Measurements from ENCODE around the gene TTYH3. TPM values are rescaled to one million over a fixed set of nuclear protein-coding genes. Genes with fewer than 3 reads are reported as not detected.

TTYH3 gene
- total RNA-seq, 1 experiment from 2014 or later, result 178 TPM

DNA sequence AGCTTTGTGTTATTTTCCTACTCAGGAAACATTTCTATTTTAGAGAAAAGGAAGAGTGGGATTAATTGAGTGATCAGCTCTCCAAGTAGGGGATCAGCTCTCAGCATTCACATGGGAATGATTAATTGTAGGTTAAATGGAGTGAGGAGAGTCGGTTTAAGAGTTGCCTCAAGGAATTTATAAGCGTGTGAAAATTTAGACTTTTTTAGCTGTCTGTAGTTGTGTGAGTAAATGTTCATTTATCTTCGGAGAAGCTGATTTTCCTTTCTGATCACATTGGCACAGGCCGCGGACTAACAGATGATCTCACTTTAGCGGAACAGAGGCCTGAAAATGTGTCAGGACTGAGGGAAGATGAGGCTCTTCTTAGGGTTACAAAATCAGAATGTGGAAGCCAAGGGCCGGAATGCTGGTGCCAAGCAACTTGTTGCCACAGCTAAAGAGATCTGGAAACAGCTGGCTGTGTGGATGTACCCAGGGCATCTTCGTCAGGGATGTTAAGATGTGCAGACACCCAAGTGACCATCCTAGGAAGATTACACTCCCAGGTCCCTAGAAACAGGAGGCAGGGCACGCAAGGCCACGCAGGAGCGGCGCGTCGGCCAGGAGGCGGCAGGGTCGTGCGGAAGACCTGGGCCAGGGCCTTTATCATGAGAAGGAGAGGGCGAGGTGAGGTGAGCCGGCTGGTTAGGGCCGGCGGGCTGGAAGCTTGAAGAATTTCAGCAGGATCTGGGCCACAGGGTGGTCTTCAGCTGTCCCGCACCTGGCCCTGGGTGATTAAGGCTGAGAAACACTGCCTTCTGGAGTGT, 35.1 kb upstream of the TTYH3 start:
- CTCF ChIA-PET, result interaction anchor here (0.7 to 3.9 kb wide), 3 partner anchors 12 to 86 kb away, joined by 3 to 14 read pairs (median 4); no protein-coding TSS in a partner anchor
- ATAC-seq (no peak), DNase-seq (ENCODE audit: low spot score) (no peak)
- POLR2A ChIA-PET, result no interaction called here
- H3K4me3 Mint-ChIP-seq, result no peak overlapping the region
- no peaks in the 10 kb centered on the region for H3K27me3 Mint-ChIP-seq (ENCODE audit: low read depth)
- H3K9me3 Mint-ChIP-seq, result no peaks in the 10 kb centered on the region
- no peak for TF ChIP-seq ZNF423 (CRISPR knock-in tag; IDR thresholded peaks at IDR 0.05)
- TF ChIP-seq, protein P1, sequence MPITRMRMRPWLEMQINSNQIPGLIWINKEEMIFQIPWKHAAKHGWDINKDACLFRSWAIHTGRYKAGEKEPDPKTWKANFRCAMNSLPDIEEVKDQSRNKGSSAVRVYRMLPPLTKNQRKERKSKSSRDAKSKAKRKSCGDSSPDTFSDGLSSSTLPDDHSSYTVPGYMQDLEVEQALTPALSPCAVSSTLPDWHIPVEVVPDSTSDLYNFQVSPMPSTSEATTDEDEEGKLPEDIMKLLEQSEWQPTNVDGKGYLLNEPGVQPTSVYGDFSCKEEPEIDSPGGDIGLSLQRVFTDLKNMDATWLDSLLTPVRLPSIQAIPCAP (CRISPR knock-in tag; IDR thresholded peaks at IDR 0.05), result no peak
- TF ChIP-seq TCF7 (CRISPR knock-in tag; IDR thresholded peaks at IDR 0.05; ENCODE audit: low read depth), result no peak
- no peak for TF ChIP-seq GABPB1 (CRISPR knock-in tag; IDR thresholded peaks at IDR 0.05)
- TF ChIP-seq, protein P2, sequence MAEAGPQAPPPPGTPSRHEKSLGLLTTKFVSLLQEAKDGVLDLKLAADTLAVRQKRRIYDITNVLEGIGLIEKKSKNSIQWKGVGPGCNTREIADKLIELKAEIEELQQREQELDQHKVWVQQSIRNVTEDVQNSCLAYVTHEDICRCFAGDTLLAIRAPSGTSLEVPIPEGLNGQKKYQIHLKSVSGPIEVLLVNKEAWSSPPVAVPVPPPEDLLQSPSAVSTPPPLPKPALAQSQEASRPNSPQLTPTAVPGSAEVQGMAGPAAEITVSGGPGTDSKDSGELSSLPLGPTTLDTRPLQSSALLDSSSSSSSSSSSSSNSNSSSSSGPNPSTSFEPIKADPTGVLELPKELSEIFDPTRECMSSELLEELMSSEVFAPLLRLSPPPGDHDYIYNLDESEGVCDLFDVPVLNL (CRISPR knock-in tag; IDR thresholded peaks at IDR 0.05; ENCODE audit: borderline replicate concordance, low read depth), result no peak
- no peak for TF ChIP-seq ZNF138 (CRISPR knock-in tag; conservative IDR thresholded peaks at IDR 0.05)
- no peak for TF ChIP-seq JAZF1 (CRISPR knock-in tag; IDR thresholded peaks at IDR 0.05)
- TF ChIP-seq, protein P3, sequence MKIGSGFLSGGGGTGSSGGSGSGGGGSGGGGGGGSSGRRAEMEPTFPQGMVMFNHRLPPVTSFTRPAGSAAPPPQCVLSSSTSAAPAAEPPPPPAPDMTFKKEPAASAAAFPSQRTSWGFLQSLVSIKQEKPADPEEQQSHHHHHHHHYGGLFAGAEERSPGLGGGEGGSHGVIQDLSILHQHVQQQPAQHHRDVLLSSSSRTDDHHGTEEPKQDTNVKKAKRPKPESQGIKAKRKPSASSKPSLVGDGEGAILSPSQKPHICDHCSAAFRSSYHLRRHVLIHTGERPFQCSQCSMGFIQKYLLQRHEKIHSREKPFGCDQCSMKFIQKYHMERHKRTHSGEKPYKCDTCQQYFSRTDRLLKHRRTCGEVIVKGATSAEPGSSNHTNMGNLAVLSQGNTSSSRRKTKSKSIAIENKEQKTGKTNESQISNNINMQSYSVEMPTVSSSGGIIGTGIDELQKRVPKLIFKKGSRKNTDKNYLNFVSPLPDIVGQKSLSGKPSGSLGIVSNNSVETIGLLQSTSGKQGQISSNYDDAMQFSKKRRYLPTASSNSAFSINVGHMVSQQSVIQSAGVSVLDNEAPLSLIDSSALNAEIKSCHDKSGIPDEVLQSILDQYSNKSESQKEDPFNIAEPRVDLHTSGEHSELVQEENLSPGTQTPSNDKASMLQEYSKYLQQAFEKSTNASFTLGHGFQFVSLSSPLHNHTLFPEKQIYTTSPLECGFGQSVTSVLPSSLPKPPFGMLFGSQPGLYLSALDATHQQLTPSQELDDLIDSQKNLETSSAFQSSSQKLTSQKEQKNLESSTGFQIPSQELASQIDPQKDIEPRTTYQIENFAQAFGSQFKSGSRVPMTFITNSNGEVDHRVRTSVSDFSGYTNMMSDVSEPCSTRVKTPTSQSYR (CRISPR knock-in tag; IDR thresholded peaks at IDR 0.05), result no peak
- no peak for TF ChIP-seq NFE2L1 (CRISPR knock-in tag; IDR thresholded peaks at IDR 0.05)
- no peak for TF ChIP-seq ZNF263 (CRISPR knock-in tag; IDR thresholded peaks at IDR 0.05; ENCODE audit: low read depth)
- TF ChIP-seq, protein P4, sequence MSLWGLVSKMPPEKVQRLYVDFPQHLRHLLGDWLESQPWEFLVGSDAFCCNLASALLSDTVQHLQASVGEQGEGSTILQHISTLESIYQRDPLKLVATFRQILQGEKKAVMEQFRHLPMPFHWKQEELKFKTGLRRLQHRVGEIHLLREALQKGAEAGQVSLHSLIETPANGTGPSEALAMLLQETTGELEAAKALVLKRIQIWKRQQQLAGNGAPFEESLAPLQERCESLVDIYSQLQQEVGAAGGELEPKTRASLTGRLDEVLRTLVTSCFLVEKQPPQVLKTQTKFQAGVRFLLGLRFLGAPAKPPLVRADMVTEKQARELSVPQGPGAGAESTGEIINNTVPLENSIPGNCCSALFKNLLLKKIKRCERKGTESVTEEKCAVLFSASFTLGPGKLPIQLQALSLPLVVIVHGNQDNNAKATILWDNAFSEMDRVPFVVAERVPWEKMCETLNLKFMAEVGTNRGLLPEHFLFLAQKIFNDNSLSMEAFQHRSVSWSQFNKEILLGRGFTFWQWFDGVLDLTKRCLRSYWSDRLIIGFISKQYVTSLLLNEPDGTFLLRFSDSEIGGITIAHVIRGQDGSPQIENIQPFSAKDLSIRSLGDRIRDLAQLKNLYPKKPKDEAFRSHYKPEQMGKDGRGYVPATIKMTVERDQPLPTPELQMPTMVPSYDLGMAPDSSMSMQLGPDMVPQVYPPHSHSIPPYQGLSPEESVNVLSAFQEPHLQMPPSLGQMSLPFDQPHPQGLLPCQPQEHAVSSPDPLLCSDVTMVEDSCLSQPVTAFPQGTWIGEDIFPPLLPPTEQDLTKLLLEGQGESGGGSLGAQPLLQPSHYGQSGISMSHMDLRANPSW (CRISPR knock-in tag; conservative IDR thresholded peaks at IDR 0.05; ENCODE audit: low read depth), result no peak
- TF ChIP-seq SMAD4 (CRISPR knock-in tag; IDR thresholded peaks at IDR 0.05), result no peak
- no peak for TF ChIP-seq PRRX2 (CRISPR knock-in tag; IDR thresholded peaks at IDR 0.05)
- TF ChIP-seq HMGA2 (CRISPR knock-in tag; IDR thresholded peaks at IDR 0.05), result no peak
- no peak for TF ChIP-seq NFATC4 (CRISPR knock-in tag; IDR thresholded peaks at IDR 0.05)
- no peak for TF ChIP-seq ZBTB21 (CRISPR knock-in tag; IDR thresholded peaks at IDR 0.05; ENCODE audit: borderline replicate concordance)
- TF ChIP-seq, protein P5, sequence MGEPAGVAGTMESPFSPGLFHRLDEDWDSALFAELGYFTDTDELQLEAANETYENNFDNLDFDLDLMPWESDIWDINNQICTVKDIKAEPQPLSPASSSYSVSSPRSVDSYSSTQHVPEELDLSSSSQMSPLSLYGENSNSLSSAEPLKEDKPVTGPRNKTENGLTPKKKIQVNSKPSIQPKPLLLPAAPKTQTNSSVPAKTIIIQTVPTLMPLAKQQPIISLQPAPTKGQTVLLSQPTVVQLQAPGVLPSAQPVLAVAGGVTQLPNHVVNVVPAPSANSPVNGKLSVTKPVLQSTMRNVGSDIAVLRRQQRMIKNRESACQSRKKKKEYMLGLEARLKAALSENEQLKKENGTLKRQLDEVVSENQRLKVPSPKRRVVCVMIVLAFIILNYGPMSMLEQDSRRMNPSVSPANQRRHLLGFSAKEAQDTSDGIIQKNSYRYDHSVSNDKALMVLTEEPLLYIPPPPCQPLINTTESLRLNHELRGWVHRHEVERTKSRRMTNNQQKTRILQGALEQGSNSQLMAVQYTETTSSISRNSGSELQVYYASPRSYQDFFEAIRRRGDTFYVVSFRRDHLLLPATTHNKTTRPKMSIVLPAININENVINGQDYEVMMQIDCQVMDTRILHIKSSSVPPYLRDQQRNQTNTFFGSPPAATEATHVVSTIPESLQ (CRISPR knock-in tag; IDR thresholded peaks at IDR 0.05), result no peak
- TF ChIP-seq, protein P6, sequence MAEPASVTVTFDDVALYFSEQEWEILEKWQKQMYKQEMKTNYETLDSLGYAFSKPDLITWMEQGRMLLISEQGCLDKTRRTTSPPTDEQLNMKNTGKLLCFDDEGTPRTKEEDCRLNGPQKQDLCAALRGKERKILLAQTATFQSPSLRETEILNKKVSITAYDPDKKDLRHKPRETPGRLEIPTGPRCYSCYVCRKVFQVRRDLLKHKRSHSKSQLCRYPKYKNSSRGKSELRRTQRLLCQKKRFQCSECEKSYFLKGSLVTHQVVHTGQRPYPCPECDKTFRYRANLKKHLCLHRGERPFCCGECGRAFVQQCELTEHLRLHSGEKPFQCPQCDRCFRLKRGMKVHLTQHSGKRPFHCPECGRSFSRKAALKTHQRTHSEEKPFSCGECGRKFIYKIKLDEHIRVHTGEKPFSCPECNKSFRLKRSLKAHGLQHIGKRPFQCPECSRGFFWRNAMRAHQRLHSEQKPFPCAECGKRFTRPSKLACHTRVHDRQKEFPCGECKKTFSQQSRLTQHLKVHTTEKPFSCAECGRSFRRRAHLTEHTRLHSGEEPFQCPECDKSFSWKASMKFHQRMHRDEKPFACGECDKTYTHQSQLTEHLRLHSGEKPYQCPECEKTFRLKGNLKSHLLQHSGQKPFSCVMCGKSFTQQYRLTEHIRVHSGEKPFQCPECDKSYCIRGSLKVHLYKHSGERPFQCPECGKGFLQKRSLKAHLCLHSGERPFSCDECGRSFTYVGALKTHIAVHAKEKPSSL (CRISPR knock-in tag; conservative IDR thresholded peaks at IDR 0.05), result no peak
- TF ChIP-seq, protein P7, sequence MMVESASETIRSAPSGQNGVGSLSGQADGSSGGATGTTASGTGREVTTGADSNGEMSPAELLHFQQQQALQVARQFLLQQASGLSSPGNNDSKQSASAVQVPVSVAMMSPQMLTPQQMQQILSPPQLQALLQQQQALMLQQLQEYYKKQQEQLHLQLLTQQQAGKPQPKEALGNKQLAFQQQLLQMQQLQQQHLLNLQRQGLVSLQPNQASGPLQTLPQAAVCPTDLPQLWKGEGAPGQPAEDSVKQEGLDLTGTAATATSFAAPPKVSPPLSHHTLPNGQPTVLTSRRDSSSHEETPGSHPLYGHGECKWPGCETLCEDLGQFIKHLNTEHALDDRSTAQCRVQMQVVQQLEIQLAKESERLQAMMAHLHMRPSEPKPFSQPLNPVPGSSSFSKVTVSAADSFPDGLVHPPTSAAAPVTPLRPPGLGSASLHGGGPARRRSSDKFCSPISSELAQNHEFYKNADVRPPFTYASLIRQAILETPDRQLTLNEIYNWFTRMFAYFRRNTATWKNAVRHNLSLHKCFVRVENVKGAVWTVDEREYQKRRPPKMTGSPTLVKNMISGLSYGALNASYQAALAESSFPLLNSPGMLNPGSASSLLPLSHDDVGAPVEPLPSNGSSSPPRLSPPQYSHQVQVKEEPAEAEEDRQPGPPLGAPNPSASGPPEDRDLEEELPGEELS (CRISPR knock-in tag; IDR thresholded peaks at IDR 0.05), result no peak
- TF ChIP-seq FOXJ3 (CRISPR knock-in tag; IDR thresholded peaks at IDR 0.05; ENCODE audit: borderline replicate concordance), result no peak
- H3K4me1 Mint-ChIP-seq, result no peaks in the 10 kb centered on the region; the same call in 1 of the 2 replicates
- H3K36me3 Mint-ChIP-seq, result no peaks in the 10 kb centered on the region
- peak overlapping the region; percentile 42; the same call in 1 of the 2 replicates for H3K27ac Mint-ChIP-seq
